ENCODE results near the gene RAG2.

The RAG2 gene

GRCh38 chr11:36623494-36623893 is 25.5 kb upstream of the RAG2 start:
- Histone ChIP-seq H3K18ac (ENCODE audit: low read depth in 1 of 2, low read length in 2 of 2) (no peak overlapping the region), H3K4me1 (ENCODE audit: control insufficient read depth, insufficient read depth, low read depth, low read length) (peaks cover 2% of the 10 kb centered on the region), H3K36me3 (ENCODE audit: control insufficient read depth in 1 of 2, insufficient read depth in 2 of 2, low read depth in 1 of 2, low read length in 2 of 2) (no peaks in the 10 kb centered on the region), H3K27me3 (ENCODE audit: control insufficient read depth in 1 of 2, insufficient read depth in 1 of 2, low read length in 2 of 2) (no peaks in the 10 kb centered on the region), H2AFZ (ENCODE audit: low read depth, low read length) (no peak overlapping the region), H4K91ac (ENCODE audit: low read length) (no peak overlapping the region), H3K4me2 (ENCODE audit: low read length, poor library complexity, severe bottlenecking) (no peak overlapping the region), H3K14ac (ENCODE audit: low read length in 2 of 2) (no peak overlapping the region), H3K27ac (ENCODE audit: low read length, poor library complexity, severe bottlenecking) (no peak overlapping the region), H2BK120ac (ENCODE audit: low read depth, low read length) (no peak overlapping the region), H3K4ac (ENCODE audit: low read depth in 1 of 2, low read length in 2 of 2) (no peak overlapping the region), H2AK5ac (ENCODE audit: low read length, severe bottlenecking) (peak overlapping the region; percentile 38), H3K4me3 (ENCODE audit: insufficient read depth in 1 of 2, low read depth in 1 of 2, low read length in 2 of 2) (no peak overlapping the region), H3K9me3 (ENCODE audit: control insufficient read depth, low read length) (no peaks in the 10 kb centered on the region), H2BK5ac (ENCODE audit: low read depth, low read length, poor library complexity, severe bottlenecking) (no peak overlapping the region), H3K9ac (ENCODE audit: low read length) (no peak overlapping the region), H2BK15ac (ENCODE audit: low read depth, poor library complexity, severe bottlenecking) (no peak overlapping the region), H4K8ac (ENCODE audit: low read length) (peak overlapping the region; percentile 41), H3K23ac (ENCODE audit: low read length in 2 of 2) (no peak overlapping the region), H2BK12ac (ENCODE audit: low read length in 2 of 2) (no peak overlapping the region), H3K79me1 (replicated peaks; ENCODE audit: low read length, poor library complexity, severe bottlenecking) (peaks cover 6% of the 10 kb centered on the region)
- 74% methylated on average over 2 of the region's 5 CpGs for WGBS
- DNase-seq: no peak

DNA sequence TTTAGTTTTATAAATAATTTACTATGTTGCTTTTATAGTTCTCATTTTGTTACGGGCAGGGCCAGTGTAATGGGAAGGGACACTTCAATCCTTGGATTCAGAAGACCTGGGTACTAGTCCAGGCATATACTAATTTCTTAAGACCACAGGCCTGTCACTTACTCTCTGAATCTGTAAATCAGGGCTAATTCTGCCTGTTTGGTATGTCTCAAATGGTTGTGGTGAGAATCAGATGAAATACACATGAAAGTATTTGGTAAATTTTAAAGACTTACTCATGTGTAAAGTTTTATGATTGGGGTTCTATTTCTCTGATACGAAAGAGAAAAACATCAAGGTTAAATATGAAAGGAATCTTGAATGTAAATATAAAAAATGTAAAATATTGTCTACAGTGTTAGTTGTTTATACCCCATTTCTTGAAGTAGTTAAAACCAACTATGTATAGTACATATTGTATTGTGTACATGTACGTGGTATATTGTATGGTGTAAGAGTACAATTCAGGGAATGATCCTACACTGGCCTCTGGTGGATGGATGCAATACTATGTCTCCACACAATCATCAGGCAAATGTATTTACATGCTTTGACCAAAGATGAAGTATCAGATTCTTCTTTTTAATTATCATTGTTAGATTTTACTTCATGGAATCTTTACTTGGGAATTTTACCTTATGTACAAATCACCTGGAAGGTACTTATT is 24.5 kb upstream of the RAG2 start:
- WGBS: 60% methylated on average over 1 of the region's 3 CpGs
- H2BK120ac ChIP-seq (ENCODE audit: low read depth, low read length): no peak overlapping the region

DNA sequence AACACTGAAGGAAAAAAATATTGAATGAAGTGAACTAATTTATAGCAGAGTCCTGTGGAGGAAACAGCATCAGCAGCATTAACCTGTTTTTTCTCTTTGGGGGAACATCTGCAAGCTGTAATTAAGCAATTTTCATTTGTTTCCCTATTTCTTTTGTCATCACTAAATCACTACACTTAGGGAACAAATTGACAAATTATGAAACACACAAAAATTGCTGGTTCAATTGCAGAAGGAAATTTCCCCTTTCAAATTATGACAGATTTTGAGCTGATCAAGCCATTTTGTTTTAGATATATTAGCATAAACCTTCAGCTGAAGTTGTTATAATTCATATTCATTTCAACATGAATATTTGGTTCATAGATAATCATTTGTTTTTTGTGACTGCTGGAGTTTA is 22.2 kb upstream of the RAG2 start:
- H3K27me3 ChIP-seq (ENCODE audit: control insufficient read depth in 1 of 2, insufficient read depth in 1 of 2, low read length in 2 of 2): no peaks in the 10 kb centered on the region
- H3K14ac ChIP-seq (ENCODE audit: low read length in 2 of 2): no peak overlapping the region
- no peak overlapping the region for H2BK5ac ChIP-seq (ENCODE audit: low read depth, low read length, poor library complexity, severe bottlenecking)
- H2BK12ac ChIP-seq (ENCODE audit: low read length in 2 of 2): no peak overlapping the region
- no peak overlapping the region for H3K9ac ChIP-seq (ENCODE audit: low read length)
- H2BK15ac ChIP-seq (ENCODE audit: low read depth, poor library complexity, severe bottlenecking): no peak overlapping the region
- no peaks in the 10 kb centered on the region for H3K4me1 ChIP-seq (ENCODE audit: control insufficient read depth, insufficient read depth, low read depth, low read length)
- no peak overlapping the region for H3K27ac ChIP-seq (ENCODE audit: low read length, poor library complexity, severe bottlenecking)
- H4K8ac ChIP-seq (ENCODE audit: low read length): no peak overlapping the region
- no peaks in the 10 kb centered on the region for H3K36me3 ChIP-seq (ENCODE audit: control insufficient read depth in 1 of 2, insufficient read depth in 2 of 2, low read depth in 1 of 2, low read length in 2 of 2)
- no peak overlapping the region for H3K18ac ChIP-seq (ENCODE audit: low read depth in 1 of 2, low read length in 2 of 2)
- H3K23ac ChIP-seq (ENCODE audit: low read length in 2 of 2): no peak overlapping the region
- no peak overlapping the region for H2AK5ac ChIP-seq (ENCODE audit: low read length, severe bottlenecking)
- no peak overlapping the region for H3K4me2 ChIP-seq (ENCODE audit: low read length, poor library complexity, severe bottlenecking)
- no peak overlapping the region for H3K4ac ChIP-seq (ENCODE audit: low read depth in 1 of 2, low read length in 2 of 2)
- H3K4me3 ChIP-seq (ENCODE audit: insufficient read depth in 1 of 2, low read depth in 1 of 2, low read length in 2 of 2): no peak overlapping the region
- no peak overlapping the region for H2AFZ ChIP-seq (ENCODE audit: low read depth, low read length)
- H3K9me3 ChIP-seq (ENCODE audit: control insufficient read depth, low read length): no peaks in the 10 kb centered on the region
- H4K91ac ChIP-seq (ENCODE audit: low read length): no peak overlapping the region
- no peak overlapping the region for H2BK120ac ChIP-seq (ENCODE audit: low read depth, low read length)
- H3K79me1 ChIP-seq (replicated peaks; ENCODE audit: low read length, poor library complexity, severe bottlenecking): peaks cover 1% of the 10 kb centered on the region
- DNase-seq: no peak

More for the DNA sequence above, 24.5 kb upstream of the RAG2 start:
- peaks cover 4% of the 10 kb centered on the region for H3K79me1 ChIP-seq (replicated peaks; ENCODE audit: low read length, poor library complexity, severe bottlenecking)
- peak; percentile 35 for DNase-seq
- no peak overlapping the region for H4K8ac ChIP-seq (ENCODE audit: low read length)
- H3K36me3 ChIP-seq (ENCODE audit: control insufficient read depth in 1 of 2, insufficient read depth in 2 of 2, low read depth in 1 of 2, low read length in 2 of 2): no peaks in the 10 kb centered on the region
- H3K27me3 ChIP-seq (ENCODE audit: control insufficient read depth in 1 of 2, insufficient read depth in 1 of 2, low read length in 2 of 2): no peaks in the 10 kb centered on the region
- H3K14ac ChIP-seq (ENCODE audit: low read length in 2 of 2): no peak overlapping the region
- no peak overlapping the region for H2BK15ac ChIP-seq (ENCODE audit: low read depth, poor library complexity, severe bottlenecking)
- H4K91ac ChIP-seq (ENCODE audit: low read length): no peak overlapping the region
- no peak overlapping the region for H3K4ac ChIP-seq (ENCODE audit: low read depth in 1 of 2, low read length in 2 of 2)
- no peak overlapping the region for H3K9ac ChIP-seq (ENCODE audit: low read length)
- H3K4me2 ChIP-seq (ENCODE audit: low read length, poor library complexity, severe bottlenecking): peak overlapping the region; percentile 8
- H3K4me1 ChIP-seq (ENCODE audit: control insufficient read depth, insufficient read depth, low read depth, low read length): peaks cover 2% of the 10 kb centered on the region
- no peaks in the 10 kb centered on the region for H3K9me3 ChIP-seq (ENCODE audit: control insufficient read depth, low read length)
- no peak overlapping the region for H2AFZ ChIP-seq (ENCODE audit: low read depth, low read length)
- H3K4me3 ChIP-seq (ENCODE audit: insufficient read depth in 1 of 2, low read depth in 1 of 2, low read length in 2 of 2): no peak overlapping the region
- H3K27ac ChIP-seq (ENCODE audit: low read length, poor library complexity, severe bottlenecking): peak overlapping the region; percentile 30
- H3K23ac ChIP-seq (ENCODE audit: low read length in 2 of 2): no peak overlapping the region
- H2BK5ac ChIP-seq (ENCODE audit: low read depth, low read length, poor library complexity, severe bottlenecking): no peak overlapping the region
- no peak overlapping the region for H2BK12ac ChIP-seq (ENCODE audit: low read length in 2 of 2)
- no peak overlapping the region for H2AK5ac ChIP-seq (ENCODE audit: low read length, severe bottlenecking)
- no peak overlapping the region for H3K18ac ChIP-seq (ENCODE audit: low read depth in 1 of 2, low read length in 2 of 2)

- no peak for DNase-seq
- no peak overlapping the region for H2BK5ac ChIP-seq (ENCODE audit: low read depth, low read length, poor library complexity, severe bottlenecking)
- H3K23ac ChIP-seq (ENCODE audit: low read length in 2 of 2): no peak overlapping the region
- H2BK15ac ChIP-seq (ENCODE audit: low read depth, poor library complexity, severe bottlenecking): no peak overlapping the region
- no peaks in the 10 kb centered on the region for H3K36me3 ChIP-seq (ENCODE audit: control insufficient read depth in 1 of 2, insufficient read depth in 2 of 2, low read depth in 1 of 2, low read length in 2 of 2)
- H3K27ac ChIP-seq (ENCODE audit: low read length, poor library complexity, severe bottlenecking): no peak overlapping the region
- 7% methylated on average over 2 of the region's 5 CpGs for WGBS
- H3K14ac ChIP-seq (ENCODE audit: low read length in 2 of 2): no peak overlapping the region
- no peaks in the 10 kb centered on the region for H3K9me3 ChIP-seq (ENCODE audit: control insufficient read depth, low read length)
- H2BK120ac ChIP-seq (ENCODE audit: low read depth, low read length): no peak overlapping the region
- no peak overlapping the region for H4K91ac ChIP-seq (ENCODE audit: low read length)
- H3K4me3 ChIP-seq (ENCODE audit: insufficient read depth in 1 of 2, low read depth in 1 of 2, low read length in 2 of 2): peak overlapping the region in 1 of 2 experiments; percentile 38
- H4K8ac ChIP-seq (ENCODE audit: low read length): no peak overlapping the region
- H3K18ac ChIP-seq (ENCODE audit: low read depth in 1 of 2, low read length in 2 of 2): no peak overlapping the region
- H3K9ac ChIP-seq (ENCODE audit: low read length): peak overlapping the region; percentile 60
- no peak overlapping the region for H2AFZ ChIP-seq (ENCODE audit: low read depth, low read length)
- no peak overlapping the region for H2BK12ac ChIP-seq (ENCODE audit: low read length in 2 of 2)
- no peak overlapping the region for H3K4me2 ChIP-seq (ENCODE audit: low read length, poor library complexity, severe bottlenecking)
- peaks cover 1% of the 10 kb centered on the region for H3K79me1 ChIP-seq (replicated peaks; ENCODE audit: low read length, poor library complexity, severe bottlenecking)
- H2AK5ac ChIP-seq (ENCODE audit: low read length, severe bottlenecking): no peak overlapping the region
- no peak overlapping the region for H3K4ac ChIP-seq (ENCODE audit: low read depth in 1 of 2, low read length in 2 of 2)
- H3K27me3 ChIP-seq (ENCODE audit: control insufficient read depth in 1 of 2, insufficient read depth in 1 of 2, low read length in 2 of 2): no peaks in the 10 kb centered on the region
- H3K4me1 ChIP-seq (ENCODE audit: control insufficient read depth, insufficient read depth, low read depth, low read length): no peaks in the 10 kb centered on the region
These were observed 21.5 kb upstream of the RAG2 start for GRCh38 chr11:36619502-36619901.

Measured in mesenchymal stem cell (in vitro differentiated cells and primary cell).